ENCODE measurements around the gene RAD1.

The RAD1 gene

GRCh38 chr5:34915139-34915855, at the start of gene RAD1, which contains the start of gene BRIX1:
Gene RAD1, minus strand, starts transcription at chr5:34915504. Its CDS starts 612 bp downstream, at chr5:34914892.
Gene BRIX1, plus strand, starts transcription at chr5:34915711. Its CDS starts 28 bp downstream, at chr5:34915739.
- H3K9ac ChIP-seq (ENCODE audit: low read length) = peak within 1 kb of the TSS; percentile 99
- H3K4me3 ChIP-seq (ENCODE audit: low read length) = peak within 1 kb of the TSS; percentile 87
- H3K4me1 ChIP-seq (ENCODE audit: control insufficient read depth, low read depth, low read length) = peaks cover 8% of the 10 kb centered on the region
- peaks cover 35% of the 10 kb centered on the region for H3K36me3 ChIP-seq (ENCODE audit: control insufficient read depth, low read depth, low read length)
- no peaks in the 10 kb centered on the region for H3K27me3 ChIP-seq (ENCODE audit: control insufficient read depth, insufficient read depth, low read length)
- H3K27ac ChIP-seq (ENCODE audit: low read length) = peak within 1 kb of the TSS; percentile 96
- H3K9me3 ChIP-seq (ENCODE audit: control insufficient read depth, low read depth, low read length) = no peaks in the 10 kb centered on the region

- Histone ChIP-seq H3K27me3 (ENCODE audit: control insufficient read depth, insufficient read depth, low read length) (no peaks in the 10 kb centered on the region), H3K9ac (ENCODE audit: low read length) (no peak overlapping the region), H3K9me3 (ENCODE audit: control insufficient read depth, low read depth, low read length) (no peaks in the 10 kb centered on the region), H3K4me3 (ENCODE audit: low read length) (no peak overlapping the region), H3K27ac (ENCODE audit: low read length) (no peak overlapping the region), H3K4me1 (ENCODE audit: control insufficient read depth, low read depth, low read length) (no peaks in the 10 kb centered on the region), H3K36me3 (ENCODE audit: control insufficient read depth, low read depth, low read length) (peaks cover 10% of the 10 kb centered on the region)
Observed at GRCh38 chr5:34959323-34959722, 44.0 kb upstream of the RAD1 start.

GRCh38 chr5:34957857-34958690, 42.8 kb upstream of the RAD1 start:
- Histone ChIP-seq H3K9ac (ENCODE audit: low read length) (no peak overlapping the region), H3K4me1 (ENCODE audit: control insufficient read depth, low read depth, low read length) (no peaks in the 10 kb centered on the region), H3K9me3 (ENCODE audit: control insufficient read depth, low read depth, low read length) (no peaks in the 10 kb centered on the region), H3K4me3 (ENCODE audit: low read length) (no peak overlapping the region), H3K27me3 (ENCODE audit: control insufficient read depth, insufficient read depth, low read length) (no peaks in the 10 kb centered on the region), H3K36me3 (ENCODE audit: control insufficient read depth, low read depth, low read length) (peaks cover 19% of the 10 kb centered on the region), H3K27ac (ENCODE audit: low read length) (no peak overlapping the region)

GRCh38 chr5:34957321-34957720, 42.0 kb upstream of the RAD1 start:
- H3K36me3 ChIP-seq (ENCODE audit: control insufficient read depth, low read depth, low read length) = peaks cover 21% of the 10 kb centered on the region
- H3K27ac ChIP-seq (ENCODE audit: low read length) = no peak overlapping the region
- H3K4me1 ChIP-seq (ENCODE audit: control insufficient read depth, low read depth, low read length) = no peaks in the 10 kb centered on the region
- no peak overlapping the region for H3K4me3 ChIP-seq (ENCODE audit: low read length)
- H3K9me3 ChIP-seq (ENCODE audit: control insufficient read depth, low read depth, low read length) = no peaks in the 10 kb centered on the region
- no peak overlapping the region for H3K9ac ChIP-seq (ENCODE audit: low read length)
- no peaks in the 10 kb centered on the region for H3K27me3 ChIP-seq (ENCODE audit: control insufficient read depth, insufficient read depth, low read length)

GRCh38 chr5:34944460-34945047, 29.2 kb upstream of the RAD1 start:
- no peaks in the 10 kb centered on the region for H3K9me3 ChIP-seq (ENCODE audit: control insufficient read depth, low read depth, low read length)
- no peak overlapping the region for H3K27ac ChIP-seq (ENCODE audit: low read length)
- peaks cover 62% of the 10 kb centered on the region for H3K36me3 ChIP-seq (ENCODE audit: control insufficient read depth, low read depth, low read length)

GRCh38 chr5:34944044-34944443, 28.7 kb upstream of the RAD1 start:
- Histone ChIP-seq H3K27me3 (ENCODE audit: control insufficient read depth, insufficient read depth, low read length) (no peaks in the 10 kb centered on the region), H3K27ac (ENCODE audit: low read length) (no peak overlapping the region), H3K36me3 (ENCODE audit: control insufficient read depth, low read depth, low read length) (peaks cover 61% of the 10 kb centered on the region), H3K4me1 (ENCODE audit: control insufficient read depth, low read depth, low read length) (no peaks in the 10 kb centered on the region), H3K9ac (ENCODE audit: low read length) (no peak overlapping the region), H3K4me3 (ENCODE audit: low read length) (no peak overlapping the region), H3K9me3 (ENCODE audit: control insufficient read depth, low read depth, low read length) (no peaks in the 10 kb centered on the region)

More at GRCh38 chr5:34944460-34945047, 29.2 kb upstream of the RAD1 start:
- Histone ChIP-seq H3K27me3 (ENCODE audit: control insufficient read depth, insufficient read depth, low read length) (no peaks in the 10 kb centered on the region), H3K4me3 (ENCODE audit: low read length) (no peak overlapping the region), H3K4me1 (ENCODE audit: control insufficient read depth, low read depth, low read length) (no peaks in the 10 kb centered on the region), H3K9ac (ENCODE audit: low read length) (no peak overlapping the region)

- Histone ChIP-seq H3K27me3 (ENCODE audit: control insufficient read depth, insufficient read depth, low read length) (no peaks in the 10 kb centered on the region), H3K27ac (ENCODE audit: low read length) (no peak overlapping the region), H3K36me3 (ENCODE audit: control insufficient read depth, low read depth, low read length) (peaks cover 70% of the 10 kb centered on the region), H3K9ac (ENCODE audit: low read length) (no peak overlapping the region), H3K9me3 (ENCODE audit: control insufficient read depth, low read depth, low read length) (no peaks in the 10 kb centered on the region), H3K4me3 (ENCODE audit: low read length) (no peak overlapping the region), H3K4me1 (ENCODE audit: control insufficient read depth, low read depth, low read length) (no peaks in the 10 kb centered on the region)
Observed at GRCh38 chr5:34941936-34942335, 26.6 kb upstream of the RAD1 start.

GRCh38 chr5:34932947-34933346, 17.6 kb upstream of the RAD1 start:
- Histone ChIP-seq H3K9ac (ENCODE audit: low read length) (no peak overlapping the region), H3K27me3 (ENCODE audit: control insufficient read depth, insufficient read depth, low read length) (no peaks in the 10 kb centered on the region), H3K9me3 (ENCODE audit: control insufficient read depth, low read depth, low read length) (no peaks in the 10 kb centered on the region), H3K4me1 (ENCODE audit: control insufficient read depth, low read depth, low read length) (peaks cover 13% of the 10 kb centered on the region), H3K36me3 (ENCODE audit: control insufficient read depth, low read depth, low read length) (peaks cover 23% of the 10 kb centered on the region), H3K27ac (ENCODE audit: low read length) (no peak overlapping the region), H3K4me3 (ENCODE audit: low read length) (no peak overlapping the region)

GRCh38 chr5:34930870-34931269, 15.6 kb upstream of the RAD1 start:
- H3K36me3 ChIP-seq (ENCODE audit: control insufficient read depth, low read depth, low read length) = peaks cover 13% of the 10 kb centered on the region
- peak overlapping the region; percentile 65 for H3K9ac ChIP-seq (ENCODE audit: low read length)

GRCh38 chr5:34930462-34930844, 15.1 kb upstream of the RAD1 start:
- Histone ChIP-seq H3K27me3 (ENCODE audit: control insufficient read depth, insufficient read depth, low read length) (no peaks in the 10 kb centered on the region), H3K4me3 (ENCODE audit: low read length) (peak overlapping the region; percentile 74), H3K36me3 (ENCODE audit: control insufficient read depth, low read depth, low read length) (peaks cover 13% of the 10 kb centered on the region), H3K4me1 (ENCODE audit: control insufficient read depth, low read depth, low read length) (peaks cover 13% of the 10 kb centered on the region), H3K27ac (ENCODE audit: low read length) (no peak overlapping the region), H3K9me3 (ENCODE audit: control insufficient read depth, low read depth, low read length) (no peaks in the 10 kb centered on the region), H3K9ac (ENCODE audit: low read length) (peak overlapping the region; percentile 65)

More at GRCh38 chr5:34930870-34931269, 15.6 kb upstream of the RAD1 start:
- no peaks in the 10 kb centered on the region for H3K9me3 ChIP-seq (ENCODE audit: control insufficient read depth, low read depth, low read length)
- H3K4me1 ChIP-seq (ENCODE audit: control insufficient read depth, low read depth, low read length) = peaks cover 13% of the 10 kb centered on the region
- no peak overlapping the region for H3K27ac ChIP-seq (ENCODE audit: low read length)
- no peaks in the 10 kb centered on the region for H3K27me3 ChIP-seq (ENCODE audit: control insufficient read depth, insufficient read depth, low read length)
- peak overlapping the region; percentile 74 for H3K4me3 ChIP-seq (ENCODE audit: low read length)

GRCh38 chr5:34929720-34930461, 14.6 kb upstream of the RAD1 start:
- Histone ChIP-seq H3K36me3 (ENCODE audit: control insufficient read depth, low read depth, low read length) (peaks cover 18% of the 10 kb centered on the region), H3K9ac (ENCODE audit: low read length) (peak overlapping the region; percentile 65), H3K9me3 (ENCODE audit: control insufficient read depth, low read depth, low read length) (no peaks in the 10 kb centered on the region), H3K4me3 (ENCODE audit: low read length) (peak overlapping the region; percentile 74), H3K27ac (ENCODE audit: low read length) (peak overlapping the region; percentile 66), H3K27me3 (ENCODE audit: control insufficient read depth, insufficient read depth, low read length) (no peaks in the 10 kb centered on the region), H3K4me1 (ENCODE audit: control insufficient read depth, low read depth, low read length) (peaks cover 13% of the 10 kb centered on the region)

All from iPS-18a (cell line).